ENCODE results near the gene CCDC184.
"Not testable (repeated sequence)": the region's sequence is repeated elsewhere in the genome, so short reads cannot be mapped to it uniquely, and the experiment has no call there.

The CCDC184 gene

DNA sequence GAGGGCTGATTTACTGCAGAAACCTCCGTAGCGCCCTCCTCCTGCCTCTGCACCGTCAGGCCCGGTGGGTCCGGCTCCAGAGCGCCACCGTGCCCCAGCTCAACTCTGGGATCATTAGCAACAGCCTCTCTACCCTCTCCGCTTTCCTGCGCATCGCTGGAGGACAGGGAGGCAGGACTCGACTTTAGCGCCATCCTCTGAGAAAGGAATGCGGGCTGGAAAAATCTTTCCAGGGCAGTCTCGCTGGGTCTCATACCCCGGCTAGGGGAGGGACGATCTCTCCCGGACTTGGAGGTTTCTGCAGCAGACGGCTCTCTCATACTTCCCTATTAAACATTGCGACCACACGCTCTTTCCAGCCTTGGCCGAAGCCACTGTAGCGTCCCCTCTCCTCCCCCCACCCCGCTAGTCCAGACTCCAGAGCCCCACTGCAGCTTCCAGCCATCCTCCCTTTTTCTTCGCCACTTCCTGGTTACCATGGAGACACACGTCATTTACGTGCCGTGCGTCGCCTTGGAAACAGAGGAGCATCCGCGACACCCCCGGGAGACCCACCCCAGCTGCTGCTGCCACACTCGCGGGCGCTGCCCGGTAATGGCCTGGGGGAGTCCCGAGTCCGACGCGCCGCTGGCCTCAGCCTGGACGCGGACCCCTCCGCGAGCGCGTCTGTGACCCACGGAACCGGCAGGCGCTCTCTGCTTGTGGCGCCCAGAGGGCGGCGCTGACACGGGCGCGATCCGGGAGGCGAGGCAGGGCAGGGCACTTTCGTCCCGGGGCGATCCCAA, at the start of gene CCDC184:
CCDC184 (plus strand) TSS at position 554 of the 785 bp plus-strand sequence. CDS start 479 bp downstream, outside the sequence.
- DNase-seq (ENCODE audit: low read depth): no peak

DNA sequence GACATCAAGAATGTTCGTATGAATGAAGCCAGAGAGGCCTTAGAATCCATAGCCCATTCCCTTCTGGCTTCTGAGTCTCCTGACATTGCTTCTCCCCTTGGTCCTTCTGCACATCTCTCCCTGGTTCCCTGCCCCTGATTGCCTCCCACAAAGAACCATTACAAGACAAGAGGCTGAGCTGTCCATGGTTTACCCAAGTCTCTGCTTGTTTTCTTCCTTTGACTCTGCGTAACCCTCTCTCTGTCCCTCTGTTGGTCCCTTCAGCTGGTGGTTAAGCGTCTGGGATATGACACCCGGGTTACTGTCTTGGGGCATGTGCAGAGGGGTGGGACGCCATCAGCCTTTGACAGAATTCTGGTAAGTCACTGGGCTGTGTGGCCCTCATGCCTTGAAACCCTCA, 48.4 kb upstream of the CCDC184 start:
- no peak for DNase-seq (ENCODE audit: low read depth)

DNA sequence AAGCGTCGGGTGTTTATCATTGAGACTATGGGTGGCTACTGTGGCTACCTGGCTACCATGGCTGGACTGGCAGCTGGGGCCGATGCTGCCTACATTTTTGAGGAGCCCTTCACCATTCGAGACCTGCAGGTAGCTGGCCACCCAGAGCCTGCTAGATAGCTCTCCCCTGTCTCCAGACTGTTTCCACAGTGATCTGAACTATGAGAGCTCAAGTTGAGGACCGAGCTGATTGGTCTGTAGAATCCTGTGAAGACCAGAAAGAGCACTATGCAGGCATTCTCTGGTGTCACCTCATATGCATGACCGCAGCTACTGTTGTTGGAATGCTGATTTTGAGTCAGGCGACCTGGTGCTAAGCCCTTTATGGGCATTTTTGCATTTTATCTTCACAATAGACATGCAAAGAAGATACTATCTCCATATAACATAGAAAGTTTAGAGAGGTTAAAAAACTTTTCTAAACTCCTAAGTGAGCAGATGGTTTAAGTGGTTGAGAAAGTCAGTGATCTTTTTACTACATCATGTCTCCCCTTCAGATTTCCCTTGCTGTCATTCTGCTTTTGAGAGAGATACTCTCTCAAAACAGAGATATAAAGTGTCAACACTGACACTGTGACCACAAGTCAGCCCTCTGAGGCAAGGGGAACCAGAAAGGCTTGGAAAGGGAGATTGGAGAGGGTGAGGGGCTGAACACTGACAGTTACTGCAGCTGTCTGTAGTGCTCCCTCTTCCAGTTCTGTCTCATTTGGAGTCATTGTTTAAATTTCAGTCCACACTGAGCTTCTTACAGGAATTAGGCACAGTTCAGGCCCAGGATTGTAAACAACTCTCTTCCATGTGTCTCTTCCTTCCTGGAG, 40.4 kb upstream of the CCDC184 start:
- no peak for DNase-seq (ENCODE audit: low read depth)

DNA sequence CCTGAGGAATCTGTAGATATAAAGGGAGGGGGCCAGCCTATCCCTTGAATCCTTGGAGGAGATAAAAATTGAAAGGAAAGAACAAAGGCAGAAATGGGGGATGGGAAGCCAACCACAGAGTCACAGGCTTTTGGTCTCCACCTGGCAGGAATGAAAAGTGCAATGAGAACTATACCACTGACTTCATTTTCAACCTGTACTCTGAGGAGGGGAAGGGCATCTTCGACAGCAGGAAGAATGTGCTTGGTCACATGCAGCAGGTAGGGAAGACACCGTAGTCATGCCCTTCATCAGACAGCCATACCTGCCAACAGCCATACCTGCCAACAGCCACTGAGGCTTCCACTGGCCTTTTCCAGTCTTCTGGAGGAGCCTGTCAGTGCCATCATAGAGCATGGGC, 39.5 kb upstream of the CCDC184 start:
- no peak for DNase-seq (ENCODE audit: low read depth)

DNA sequence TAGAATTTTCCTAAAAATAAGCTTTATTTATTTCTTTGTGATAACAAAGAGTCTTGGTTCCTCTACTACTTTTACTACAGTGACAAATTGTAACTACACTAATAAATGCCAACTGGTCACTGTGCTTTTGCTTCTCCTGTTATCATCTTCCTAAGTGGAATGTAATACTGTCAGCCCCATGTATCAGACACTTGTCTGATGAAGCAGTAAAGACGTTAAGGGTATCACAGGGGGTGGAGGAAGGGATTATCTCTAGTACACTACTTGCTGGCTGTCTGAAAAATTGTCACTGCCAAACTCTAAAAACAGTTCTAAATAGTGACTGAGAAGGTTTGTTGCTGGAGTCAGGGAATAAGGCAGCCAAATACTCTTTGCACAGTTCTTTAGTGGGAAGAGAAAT, 37.5 kb upstream of the CCDC184 start:
- no peak for DNase-seq (ENCODE audit: low read depth)

DNA sequence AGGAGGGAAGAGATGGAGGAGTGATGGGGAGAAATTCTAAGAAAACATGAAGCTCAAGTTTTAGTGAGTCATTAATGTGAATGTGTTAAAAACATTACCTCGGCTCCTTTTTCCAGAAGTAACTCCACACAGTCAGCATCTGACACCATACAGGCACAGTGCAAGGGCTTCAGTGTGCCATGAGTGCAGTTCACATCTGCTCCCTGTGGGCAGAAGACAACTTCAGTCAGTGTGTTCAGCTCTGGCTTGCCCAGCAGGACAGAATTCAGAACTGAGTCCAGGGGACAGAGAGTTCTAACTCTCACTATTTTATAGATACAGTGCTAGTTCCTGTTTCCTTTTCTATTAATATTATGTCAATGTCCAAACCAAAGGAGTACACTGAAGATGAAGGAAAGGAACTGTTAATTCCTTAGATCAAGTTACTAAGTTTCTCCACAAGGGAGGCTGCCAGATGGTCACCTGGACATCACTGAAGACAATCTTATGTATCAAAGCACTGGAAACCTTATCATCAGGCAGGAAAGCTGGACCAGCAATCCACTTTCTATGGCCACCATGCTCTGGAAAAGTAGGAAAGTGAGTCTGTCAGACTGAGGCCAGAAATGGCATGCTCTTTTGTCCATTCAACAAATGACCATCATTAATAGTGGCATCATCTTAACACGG, 32.2 kb upstream of the CCDC184 start:
- DNase-seq (ENCODE audit: low read depth): no peak

DNA sequence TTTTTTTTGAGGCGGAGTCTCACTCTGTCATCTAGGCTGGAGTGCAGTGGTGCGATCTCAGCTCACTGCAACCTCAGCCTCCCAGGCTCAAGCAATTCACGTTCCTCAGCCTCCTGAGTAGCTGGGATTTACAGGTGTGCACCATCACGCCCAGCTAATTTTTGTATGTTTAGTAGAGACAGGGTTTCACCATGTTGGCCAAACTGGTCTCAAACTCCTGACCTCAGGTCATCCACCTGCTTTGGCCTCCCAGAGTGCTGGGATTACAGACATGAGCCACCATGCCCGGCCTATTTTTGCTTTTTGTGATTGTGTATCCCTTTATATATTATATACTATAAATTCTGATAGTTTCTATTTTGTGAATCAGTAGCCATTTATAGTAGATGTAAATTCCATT, 27.7 kb upstream of the CCDC184 start:
- DNase-seq (ENCODE audit: low read depth): not testable (repeated sequence)

DNA sequence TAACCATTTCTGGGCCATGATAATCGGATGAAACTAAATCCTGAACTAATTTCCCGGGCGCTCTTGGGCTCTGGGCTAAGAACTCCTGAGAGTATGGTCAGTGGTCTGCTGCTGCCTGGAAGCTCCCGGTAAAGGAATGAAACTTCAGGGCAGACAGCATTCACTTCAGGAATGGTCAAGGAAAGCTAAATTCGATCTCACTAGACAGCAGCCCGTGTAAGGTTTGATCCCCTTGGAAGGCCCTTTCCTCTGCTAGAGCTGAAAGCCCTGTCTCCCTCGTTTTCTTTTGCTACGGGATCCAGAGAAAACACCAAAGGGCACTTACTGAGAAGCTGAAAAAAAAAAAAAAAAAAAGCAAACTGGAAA, 26.8 kb upstream of the CCDC184 start:
- DNase-seq (ENCODE audit: low read depth): no peak

DNA sequence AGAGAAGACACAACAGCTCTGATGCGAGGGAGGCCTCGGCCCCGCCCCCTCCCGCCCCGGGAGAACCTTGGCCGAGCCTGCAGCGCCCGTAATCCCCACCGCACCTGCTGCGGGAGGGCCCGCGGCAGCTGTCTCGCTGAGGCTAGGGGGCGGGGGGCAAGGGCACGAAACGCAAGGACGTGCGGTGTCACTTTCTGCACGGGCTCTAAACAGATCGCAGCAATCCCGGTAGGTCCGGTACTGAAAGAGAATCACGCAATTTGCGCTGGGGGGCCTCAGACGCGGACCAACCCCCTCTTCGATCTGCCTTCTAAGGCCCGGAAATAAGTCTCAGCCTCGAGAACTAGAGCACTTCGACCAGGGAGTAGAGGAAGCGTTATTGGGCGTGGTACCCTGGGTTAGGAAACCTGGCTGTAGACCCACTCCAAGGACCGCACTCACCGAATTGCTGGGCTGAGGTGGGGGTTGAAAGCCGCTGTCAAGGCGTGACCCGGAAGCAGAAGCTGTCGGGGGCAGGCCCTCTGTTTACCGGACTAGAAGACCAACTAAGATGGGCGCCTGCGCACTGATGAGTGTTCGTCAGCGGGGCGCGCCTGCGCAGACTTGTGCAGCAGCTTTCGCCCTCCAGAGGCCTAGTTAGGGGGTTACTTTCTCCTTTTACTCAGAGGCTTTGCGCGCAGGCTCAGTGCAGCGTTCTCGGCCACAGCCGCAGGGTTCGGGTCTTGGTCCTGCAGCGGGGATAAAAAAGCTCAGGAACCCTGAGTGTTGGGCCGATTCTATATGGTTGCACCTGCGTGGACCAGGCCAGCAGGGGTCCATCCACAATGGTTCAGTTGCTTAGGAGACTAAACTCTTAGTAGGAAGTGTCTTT, 26.2 kb upstream of the CCDC184 start, which contains the start of gene ASB8:
ASB8 (minus strand) TSS at position 498 of the 871 bp plus-strand sequence. CDS start 4,019 bp downstream, outside the sequence.
- peak; percentile 94 for DNase-seq (ENCODE audit: low read depth)

DNA sequence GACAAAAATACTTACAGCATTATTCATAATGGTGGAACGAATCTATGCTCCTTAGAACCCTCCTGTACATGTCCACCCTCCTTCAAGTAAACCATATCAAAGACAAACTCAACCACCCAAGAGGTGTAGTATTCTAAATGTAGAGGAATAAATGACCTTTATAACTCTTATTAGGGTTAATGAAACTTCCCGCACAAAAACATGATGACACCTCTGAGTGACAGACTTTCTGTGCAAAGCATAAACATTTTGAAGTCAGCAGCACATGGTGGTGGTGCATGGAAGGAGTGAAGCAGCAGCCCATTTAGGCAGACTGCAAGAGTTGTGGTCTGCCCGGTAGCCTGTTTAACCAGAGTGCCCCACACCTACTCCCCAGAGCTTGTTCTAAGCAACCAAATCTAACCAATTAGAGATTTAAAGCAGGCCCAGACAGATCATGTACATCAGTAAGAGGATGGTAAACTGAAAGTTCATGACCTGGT, 25.5 kb upstream of the CCDC184 start:
- no peak for DNase-seq (ENCODE audit: low read depth)

DNA sequence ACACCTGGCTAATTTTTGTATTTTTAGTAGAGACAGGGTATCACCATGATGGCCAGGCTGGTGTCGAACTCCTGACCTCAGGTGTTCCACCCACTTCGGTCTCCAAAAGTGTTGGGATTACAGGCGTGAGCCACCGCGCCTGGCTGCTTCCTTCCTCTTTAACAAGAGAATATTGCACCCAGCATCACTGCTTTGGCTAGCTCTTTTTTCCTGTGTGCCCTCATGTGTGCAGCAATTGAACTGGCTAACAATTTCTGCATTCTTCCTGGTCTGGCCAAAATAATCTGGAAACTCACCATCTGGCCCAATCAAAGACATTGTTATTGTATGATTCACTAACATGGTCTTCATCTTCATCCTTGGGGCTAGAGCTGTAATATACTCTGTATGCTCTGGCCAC, 23.4 kb upstream of the CCDC184 start:
- no peak for DNase-seq (ENCODE audit: low read depth)

DNA sequence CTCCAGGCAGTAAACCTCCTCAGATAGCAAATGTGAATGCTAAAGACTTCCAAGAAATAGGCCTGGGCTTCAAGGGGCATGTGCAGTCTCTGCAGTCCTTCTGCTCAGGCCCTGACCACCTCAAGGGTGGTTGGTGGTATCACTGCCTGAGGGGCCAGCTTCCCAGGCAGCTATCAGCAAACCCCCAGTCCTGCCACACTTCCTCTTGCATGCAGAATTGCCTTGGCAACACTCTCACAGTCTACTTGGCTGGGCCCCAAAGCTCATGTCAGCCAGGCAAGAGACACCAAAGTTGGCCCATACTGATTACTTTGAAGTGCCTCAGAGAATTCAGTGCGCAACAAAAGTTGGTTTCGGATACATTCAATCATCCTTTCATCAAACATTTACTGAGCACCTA, 22.6 kb upstream of the CCDC184 start:
- DNase-seq (ENCODE audit: low read depth): no peak

DNA sequence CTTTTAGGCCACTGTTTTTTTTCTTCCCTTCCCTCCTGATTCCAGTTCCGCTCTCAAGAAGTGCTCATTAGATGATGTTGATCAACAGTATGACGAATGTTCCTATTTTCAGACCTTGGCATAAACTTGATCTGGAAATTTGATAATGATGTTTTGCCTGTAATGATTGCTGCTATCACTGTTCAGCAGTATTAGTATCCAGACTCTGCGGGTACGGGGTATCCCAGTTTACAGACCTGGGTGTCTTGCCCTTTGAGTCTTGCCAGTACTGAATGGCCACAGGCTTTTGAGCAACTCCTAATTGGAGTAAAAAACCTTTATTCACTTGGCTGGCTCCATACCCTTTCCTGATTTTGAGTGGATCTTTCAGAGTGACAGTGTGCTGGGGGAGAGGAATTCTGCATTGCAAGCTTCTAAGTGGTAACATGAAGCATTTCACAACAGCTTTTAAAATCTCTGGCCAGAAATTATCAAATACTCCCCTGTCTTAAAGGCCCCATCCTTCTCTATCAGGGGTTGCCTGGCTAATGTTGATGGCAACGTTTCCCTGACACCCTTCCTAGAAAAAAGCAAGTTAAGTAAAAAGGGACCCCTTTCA, 20.2 kb upstream of the CCDC184 start:
- DNase-seq (ENCODE audit: low read depth): no peak

DNA sequence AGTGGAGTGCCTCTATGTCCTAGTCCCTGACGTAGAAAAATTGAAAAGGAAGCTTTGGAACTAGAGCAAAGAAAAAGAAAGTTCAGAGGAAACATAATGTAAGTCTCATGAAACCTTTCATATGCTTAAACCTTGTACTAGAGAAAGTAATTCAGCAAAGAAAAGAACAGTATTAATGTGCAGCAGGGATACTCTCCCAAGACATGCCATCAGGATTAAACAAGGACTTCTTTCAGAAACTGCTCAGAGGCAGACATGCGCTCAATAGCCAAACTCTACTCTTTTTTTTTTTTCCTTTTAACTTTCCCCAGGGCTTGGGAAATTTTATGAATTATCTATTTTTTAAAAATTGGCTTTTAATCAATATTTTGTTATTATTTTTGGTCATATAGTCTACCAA, 19.0 kb upstream of the CCDC184 start:
- DNase-seq (ENCODE audit: low read depth): no peak

DNA sequence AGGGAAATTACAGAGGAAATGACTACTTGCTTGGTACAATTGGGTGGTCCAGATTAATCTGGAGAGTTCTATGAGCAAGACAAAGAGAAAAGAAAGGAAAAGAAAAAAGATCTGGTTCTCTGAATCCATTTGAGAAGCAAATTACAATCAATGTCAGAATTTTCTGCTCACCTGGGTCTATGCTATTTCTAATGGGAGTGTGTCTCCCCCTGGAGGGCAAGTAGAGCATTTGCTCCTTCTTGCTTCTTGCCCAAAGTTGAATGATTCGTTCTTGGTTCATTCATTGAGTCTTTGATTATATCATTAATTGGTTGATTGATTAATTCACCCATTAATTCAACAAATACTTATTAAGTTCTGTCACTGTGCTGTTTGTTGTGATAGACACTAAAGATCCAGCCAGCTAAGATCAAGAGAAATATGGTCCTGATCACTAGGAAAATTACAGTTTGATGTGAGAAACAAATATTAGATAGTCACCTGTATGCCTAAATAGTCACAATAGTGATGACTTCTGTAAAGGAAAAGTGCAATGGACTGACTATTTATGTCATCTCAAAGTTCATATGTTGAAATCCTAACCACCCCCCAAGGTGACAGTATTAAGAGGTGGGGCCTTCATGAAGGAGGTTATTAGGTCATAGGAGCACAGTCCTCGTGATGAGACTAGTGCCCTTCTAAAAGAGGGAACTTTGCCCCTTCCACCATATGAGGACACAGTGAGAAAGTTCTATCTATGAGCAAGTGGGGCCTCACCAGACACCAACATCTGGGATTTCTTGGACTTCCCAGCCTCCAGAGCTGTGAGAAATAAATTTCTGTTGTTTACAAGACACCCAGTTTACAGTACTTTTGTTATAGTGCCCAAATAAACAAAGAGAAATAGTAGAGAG, 18.1 kb upstream of the CCDC184 start:
- no peak for DNase-seq (ENCODE audit: low read depth)

DNA sequence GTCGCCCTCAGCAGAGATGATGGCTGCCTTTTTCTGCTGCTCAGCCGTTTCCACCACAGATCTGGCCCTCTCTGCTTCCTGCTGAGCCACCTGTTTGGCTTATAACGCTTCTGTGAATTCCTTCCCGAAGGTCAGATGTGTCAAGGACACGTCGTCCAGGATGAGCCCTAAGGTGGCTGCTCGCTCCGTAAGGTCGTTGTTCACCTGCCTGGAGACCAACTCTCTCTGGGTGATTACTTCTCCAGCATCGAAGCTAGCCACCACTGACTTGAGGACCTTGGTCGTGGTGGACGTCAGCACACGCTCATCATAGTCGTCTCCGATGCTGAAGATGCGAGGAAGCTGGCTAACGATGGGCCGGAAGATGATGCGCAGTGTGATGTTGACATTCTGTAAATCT, 14.4 kb upstream of the CCDC184 start:
- DNase-seq (ENCODE audit: low read depth): no peak

DNA sequence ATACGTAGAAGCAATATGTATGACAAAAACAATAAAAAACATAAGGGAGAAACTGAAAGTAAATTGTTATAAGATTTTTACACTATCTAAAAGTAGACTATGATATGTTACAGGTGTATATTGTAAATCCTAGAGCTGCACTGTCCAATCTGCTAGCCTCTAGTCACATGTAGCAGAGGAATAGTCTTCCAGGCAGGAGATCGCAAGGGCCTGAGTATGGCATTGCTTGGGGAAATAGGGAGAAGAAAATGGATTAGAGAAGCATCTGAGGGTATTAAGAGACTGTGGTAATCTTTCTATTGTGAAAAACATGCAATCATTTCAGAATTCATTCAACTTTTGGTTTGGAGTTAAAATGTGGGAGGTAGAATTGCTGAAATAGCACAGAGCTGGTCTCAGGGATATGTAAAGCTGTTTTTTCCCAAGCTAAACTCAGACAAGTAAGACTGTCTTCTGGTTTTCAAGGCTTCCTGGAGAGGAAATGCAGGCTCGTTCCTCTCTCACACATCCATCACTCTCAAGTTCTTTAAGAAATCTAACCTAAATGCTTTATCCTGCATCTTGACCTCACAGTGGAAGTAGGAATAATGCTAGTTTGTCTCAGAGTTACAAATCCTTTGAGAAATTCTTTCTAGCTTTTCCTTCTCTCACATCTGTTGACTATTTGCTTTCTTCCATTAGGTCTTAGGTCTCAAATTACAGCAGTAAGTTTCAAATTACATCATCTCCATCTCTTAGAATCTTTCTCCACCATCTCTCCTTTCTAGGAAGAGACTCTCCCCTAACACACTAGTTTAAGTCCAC, 7.6 kb upstream of the CCDC184 start:
- DNase-seq (ENCODE audit: low read depth): no peak

DNA sequence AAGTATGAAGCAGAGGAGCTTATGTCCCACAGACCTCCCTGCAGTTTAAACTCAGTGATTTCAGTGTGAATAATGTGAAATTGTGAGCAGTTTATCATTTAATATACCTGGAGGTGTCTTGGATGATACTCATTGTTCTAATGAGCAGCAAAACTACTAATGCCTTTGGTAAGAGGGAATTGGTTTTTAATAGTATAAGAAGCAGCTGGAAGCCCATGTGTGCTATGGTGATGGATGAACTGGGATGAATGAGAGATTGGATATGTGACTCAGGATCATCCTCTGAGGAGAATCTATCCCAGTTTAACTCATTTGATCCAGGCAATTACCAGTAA, 7.1 kb upstream of the CCDC184 start:
- DNase-seq (ENCODE audit: low read depth): no peak

DNA sequence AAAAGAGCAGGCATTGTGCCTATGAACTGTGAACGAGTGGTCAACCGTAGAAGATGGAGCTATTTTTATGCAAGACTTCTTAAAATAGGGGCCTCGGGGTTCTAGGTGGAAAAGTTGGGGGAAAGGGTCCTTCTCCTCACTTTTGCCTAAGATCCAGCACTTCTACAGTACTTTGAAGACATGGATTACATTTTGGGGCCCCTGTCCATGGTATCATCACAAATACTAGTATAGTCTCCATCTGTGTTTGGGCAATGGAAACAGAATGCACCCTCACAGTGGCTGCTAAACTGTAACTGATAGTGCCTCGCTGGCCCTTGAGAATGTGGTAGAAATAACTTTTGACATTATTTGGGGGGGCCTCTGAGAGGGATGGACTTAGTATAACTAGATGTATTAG, 5.5 kb upstream of the CCDC184 start:
- no peak for DNase-seq (ENCODE audit: low read depth)

All from GM04504 (cell line).